SK-N-SH (cell line): Measurements from ENCODE around the gene NFXL1. TPM values are rescaled to one million over a fixed set of nuclear protein-coding genes. Genes with fewer than 3 reads are reported as not detected.

ENCODE experiments used
- CTCF ChIA-PET: fragments of 300-600, 350-600 bp; formaldehyde crosslinking; extraction: SDS; loops from one replicate; lab custom pipeline; 2021; lab: Yijun Ruan, JAX
- POLR2A ChIA-PET: fragments of 350-600 bp; sonication (Branson Sonifier 250); formaldehyde crosslinking; extraction: SDS; loops from one replicate; lab custom pipeline; 2020; ENCODE audit warnings: antibody characterized with exemption, inconsistent platforms; lab: Yijun Ruan, JAX
- DNase-seq: peaks from one replicate; pipeline ENCODE4 v3.0.0; 2012
- H2AFZ ChIP-seq: fragments of 200-600 bp; sonication (generic); 2 replicates; pipeline ENCODE4 v1.8.1; 2016; ENCODE audit warnings: antibody characterized with exemption, mild to moderate bottlenecking, low read depth
- H3F3A ChIP-seq: fragments of 200-600 bp; sonication (generic); replicated peaks from 2 replicates; pipeline ENCODE3; 2016; ENCODE audit warnings: antibody characterized with exemption, mild to moderate bottlenecking; ENCODE audit not compliant: insufficient read depth
- H3K27ac ChIP-seq, 2 experiments: fragments of 200-500 bp in 1 of 2; fragments of 200-600 bp in 1 of 2; sonication (Bioruptor generic) in 1 of 2; sonication (generic), shearing (Covaris generic) in 1 of 2; 2 replicates each; pipeline versions ENCODE4 v1.5.1 to v1.6.1; 2014 to 2016; ENCODE audit warnings: low read depth in 2 of 2, inconsistent platforms in 1 of 2, low read length in 1 of 2, mild to moderate bottlenecking in 1 of 2, mixed read lengths in 1 of 2
- H3K27me3 ChIP-seq: fragments of 200-600 bp; sonication (generic), shearing (Covaris generic); 2 replicates; pipeline ENCODE4 v1.6.1; 2016; ENCODE audit warnings: mixed run types; ENCODE audit not compliant: insufficient read depth
- H3K36me3 ChIP-seq, 2 experiments: fragments of 200-500 bp in 1 of 2; fragments of 200-600 bp in 1 of 2; sonication (Bioruptor generic) in 1 of 2; sonication (generic) in 1 of 2; replicated peaks in 1 of 2; 2 replicates each; pipeline versions ENCODE3 to v1.5.1; 2014 to 2016; ENCODE audit warnings: low read length in 1 of 2, mild to moderate bottlenecking in 1 of 2; ENCODE audit not compliant: insufficient read depth in 2 of 2, control insufficient read depth in 1 of 2
- H3K4me1 ChIP-seq, 2 experiments: fragments of 200-500 bp in 1 of 2; fragments of 200-600 bp in 1 of 2; sonication (Bioruptor generic) in 1 of 2; sonication (generic), shearing (Covaris generic) in 1 of 2; 2 replicates each; pipeline versions ENCODE4 v1.5.1 to v1.6.1; 2014 to 2016; ENCODE audit warnings: low read depth in 1 of 2, low read length in 1 of 2, mixed run types in 1 of 2; ENCODE audit not compliant: insufficient read depth in 2 of 2, control insufficient read depth in 1 of 2
- H3K4me2 ChIP-seq: fragments of 200-600 bp; sonication (generic), shearing (Covaris generic); 2 replicates; pipeline ENCODE4 v1.6.1; 2017; ENCODE audit warnings: mixed run types
- H3K4me3 ChIP-seq, 2 experiments: fragments of 200-500 bp in 1 of 2; fragments of 200-600 bp in 1 of 2; sonication (Bioruptor generic) in 1 of 2; sonication (generic), shearing (Covaris generic) in 1 of 2; 2 replicates each; pipeline versions ENCODE4 v1.5.1 to v1.8.1; 2014 to 2016; ENCODE audit warnings: low read depth in 2 of 2, inconsistent platforms in 1 of 2, low read length in 1 of 2, mild to moderate bottlenecking in 1 of 2, mixed read lengths in 1 of 2, moderate library complexity in 1 of 2
- H3K79me2 ChIP-seq: fragments of 200-600 bp; sonication (generic); 2 replicates; pipeline ENCODE4 v1.8.1; 2017; ENCODE audit warnings: mild to moderate bottlenecking; ENCODE audit not compliant: insufficient read depth
- H3K9ac ChIP-seq: fragments of 200-600 bp; sonication (generic); 2 replicates; pipeline ENCODE4 v1.6.1; 2017; ENCODE audit warnings: mixed run types
- H3K9me2 ChIP-seq: fragments of 200-600 bp; sonication (generic); 2 replicates; pipeline ENCODE4 v1.6.1; 2017; ENCODE audit warnings: mixed run types
- H3K9me3 ChIP-seq: fragments of 200-600 bp; sonication (generic); 2 replicates; pipeline ENCODE4 v1.6.1; 2017; ENCODE audit warnings: mixed run types, mild to moderate bottlenecking, moderate library complexity
- H4K20me1 ChIP-seq: fragments of 200-600 bp; sonication (generic); 2 replicates; pipeline ENCODE4 v1.6.1; 2017; ENCODE audit warnings: mild to moderate bottlenecking, mixed run types; ENCODE audit not compliant: insufficient read depth
- CTCF ChIP-seq: fragments of 200-600 bp; sonication (generic); IDR thresholded peaks from 2 replicates; pipeline ENCODE4 v1.6.1; 2017; ENCODE audit warnings: antibody characterized with exemption, mild to moderate bottlenecking, moderate library complexity
- ELF1 ChIP-seq: IDR thresholded peaks from 2 replicates; pipeline ENCODE4 v1.4.0; 2012
- EP300 ChIP-seq, 2 experiments: IDR thresholded peaks; 2 replicates each; pipeline versions ENCODE4 v1.4.0 to v1.6.1; 2012; ENCODE audit warnings: borderline replicate concordance in 1 of 2, low read depth in 1 of 2, low read length in 1 of 2
- FOXM1 ChIP-seq: IDR thresholded peaks from 2 replicates; pipeline ENCODE4 v1.4.0; 2012; ENCODE audit warnings: low read depth, mild to moderate bottlenecking
- GATA2 ChIP-seq: sonication (generic); formaldehyde crosslinking; IDR thresholded peaks from 2 replicates; pipeline ENCODE4 v1.5.0; 2020; ENCODE audit warnings: mild to moderate bottlenecking, missing genetic modification reagents
- IRF3 ChIP-seq: fragments of 150-350 bp; IDR thresholded peaks from 2 replicates; pipeline ENCODE4 v1.6.1; 2016; ENCODE audit warnings: mild to moderate bottlenecking, low read depth, low read length
- MEF2A ChIP-seq: IDR thresholded peaks from 2 replicates; pipeline ENCODE4 v1.4.0; 2012; ENCODE audit warnings: low read depth, borderline replicate concordance
- MXI1 ChIP-seq: IDR thresholded peaks from 2 replicates; pipeline ENCODE4 v1.6.1; 2012; ENCODE audit warnings: mild to moderate bottlenecking, low read depth, low read length, improper control_type of control experiment
- NFIC ChIP-seq: IDR thresholded peaks from 2 replicates; pipeline ENCODE4 v1.4.0; 2012; ENCODE audit warnings: borderline replicate concordance
- NRF1 ChIP-seq: IDR thresholded peaks from 2 replicates; pipeline ENCODE4 v1.6.1; 2012; ENCODE audit warnings: low read depth, mild to moderate bottlenecking, low read length
- PBX3 ChIP-seq: IDR thresholded peaks from 2 replicates; pipeline ENCODE4; 2012
- RAD21 ChIP-seq: IDR thresholded peaks from 2 replicates; pipeline ENCODE4 v1.6.1; 2012; ENCODE audit warnings: mild to moderate bottlenecking, low read length
- RCOR1 ChIP-seq: fragments of 150-350 bp; IDR thresholded peaks from 2 replicates; pipeline ENCODE4 v1.6.1; 2017; ENCODE audit warnings: antibody characterized with exemption, low read length
- REST ChIP-seq: IDR thresholded peaks from 2 replicates; pipeline ENCODE4 v1.6.1; 2012; ENCODE audit warnings: mild to moderate bottlenecking, low read depth, low read length, moderate library complexity
- RFX5 ChIP-seq: IDR thresholded peaks from 2 replicates; pipeline ENCODE4 v1.6.1; 2012; ENCODE audit warnings: mild to moderate bottlenecking, improper control_type of control experiment, low read length
- RXRA ChIP-seq: IDR thresholded peaks from 2 replicates; pipeline ENCODE4 v1.4.0; 2012; ENCODE audit warnings: low read depth, mild to moderate bottlenecking, borderline replicate concordance
- SMC3 ChIP-seq: IDR thresholded peaks from 2 replicates; pipeline ENCODE4 v1.6.1; 2012; ENCODE audit warnings: low read depth, low read length, improper control_type of control experiment
- TCF12 ChIP-seq: IDR thresholded peaks from 2 replicates; pipeline ENCODE4 v1.4.0; 2012
- TEAD4 ChIP-seq: IDR thresholded peaks from 2 replicates; pipeline ENCODE4 v1.4.0; 2012; ENCODE audit warnings: mild to moderate bottlenecking, borderline replicate concordance; ENCODE audit not compliant: insufficient read depth
- USF1 ChIP-seq: IDR thresholded peaks from 2 replicates; pipeline ENCODE4 v1.4.0; 2012; ENCODE audit warnings: low read depth, borderline replicate concordance
- ZBTB33 ChIP-seq: IDR thresholded peaks from 2 replicates; pipeline ENCODE4 v1.4.0; 2012; ENCODE audit warnings: low read depth, borderline replicate concordance
- WGBS: methylation state at CpG from one replicate; pipeline ENCODE4 v1.1.6; 2017; ENCODE audit warnings: low lambda C conversion rate; 5-methylcytosine and 5-hydroxymethylcytosine counted together
- polyA plus RNA-seq, 3 experiments: library from polyadenylated mRNA; depleted of rRNA; stranded (reverse); fragments of >200 nt; gene quantifications; 2 replicates each; pipeline ENCODE4 v1.2.3, GENCODE V29; 2012

The NFXL1 gene
- polyA plus RNA-seq, 1 of the 3 experiments (the other 2 are of a cell fraction) = 9.0 TPM

- Histone ChIP-seq H3F3A (peaks cover 10% of the 10 kb centered on the region), H3K9me2 (no peaks in the 10 kb centered on the region), H3K4me2 (peak overlapping the region; percentile 62), H3K27ac (peak overlapping the region; percentile 58 to 63), H3K79me2 (no peaks in the 10 kb centered on the region), H3K4me1 (peaks cover 11 to 15% of the 10 kb centered on the region in 2 experiments), H4K20me1 (no peaks in the 10 kb centered on the region), H3K36me3 (no peaks in the 10 kb centered on the region), H3K4me3 (no peak overlapping the region), H3K9me3 (no peaks in the 10 kb centered on the region), H3K9ac (no peak overlapping the region), H2AFZ (peak overlapping the region; percentile 7; the same call in 1 of the 2 replicates), H3K27me3 (no peaks in the 10 kb centered on the region)
- peak; percentile 26 for DNase-seq
- ChIA-PET POLR2A (no interaction called here), CTCF (interaction anchor here (0.9 to 7.8 kb wide), 9 partner anchors 18 to 268 kb away, joined by 3 to 73 read pairs (median 4); partner anchors contain the start of gene CORIN)
- WGBS = 3% methylated on average over 2 of the region's 2 CpGs
- TF ChIP-seq NRF1 (no peak), USF1 (no peak), ZBTB33 (0 out of 2 replicates have a peak, but pooled peaks have one; percentile 25), PBX3 (peak; percentile 76), CTCF (no peak), TEAD4 (peak; percentile 46; the same call in 1 of the 2 replicates), RFX5 (no peak), FOXM1 (0 out of 2 replicates have a peak, but pooled peaks have one; percentile 39), RXRA (peak; percentile 45; the same call in 1 of the 2 replicates), RCOR1 (no peak), EP300 (IDR thresholded peaks at IDR 0.05; ENCODE audit: borderline replicate concordance in 1 of 2, low read depth in 1 of 2, low read length in 1 of 2) (peak; percentile 34 to 74; a peak in 1 of 4 replicates), ELF1 (no peak), GATA2 (no peak), RAD21 (no peak), MXI1 (no peak), REST (no peak), IRF3 (no peak), TCF12 (peak; percentile 83), SMC3 (no peak), NFIC (peak; percentile 92), MEF2A (peak; percentile 89)
Measured at GRCh38 chr4:47930971-47931804, 16.8 kb upstream of the NFXL1 start.
